Epithelial cell of esophagus (primary cell): ENCODE data around the gene BNC2.

Experiments
- DNase-seq: peaks from one replicate; pipeline ENCODE4 v3.0.0; 2010; ENCODE audit warnings: low read depth
- H3K4me3 ChIP-seq: 2 replicates; pipeline ENCODE4 v1.5.1; 2011; ENCODE audit warnings: mild to moderate bottlenecking, low read length, control low read depth
- CTCF ChIP-seq: IDR thresholded peaks from 2 replicates; pipeline ENCODE4 v1.5.1; 2011; ENCODE audit warnings: low read depth, mild to moderate bottlenecking, low read length, control low read depth, inconsistent platforms; ENCODE audit not compliant: insufficient read depth; ENCODE audit errors: missing control alignments

Gene BNC2

DNA sequence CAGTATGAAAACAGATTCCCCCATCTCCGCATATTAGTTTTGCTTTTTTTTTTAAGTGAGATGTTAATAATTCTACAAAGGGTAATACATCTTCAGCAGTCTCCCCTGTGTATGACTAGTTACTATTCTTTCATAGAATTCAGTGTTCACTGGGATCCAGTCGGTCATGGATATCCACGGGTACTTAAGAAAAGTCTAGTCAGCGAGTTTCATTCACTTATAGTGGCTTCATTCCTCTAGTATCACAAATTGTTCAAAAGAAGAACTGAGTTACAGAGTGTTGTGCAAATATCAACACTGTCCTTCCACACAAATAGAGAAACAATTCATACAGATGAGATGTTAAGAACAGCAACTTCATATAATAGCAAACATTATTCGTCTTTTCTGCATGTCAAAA lies 35.7 kb downstream of the BNC2 start:
- no peak for TF ChIP-seq CTCF
- DNase-seq: no peak
- no peak overlapping the region for H3K4me3 ChIP-seq

DNA sequence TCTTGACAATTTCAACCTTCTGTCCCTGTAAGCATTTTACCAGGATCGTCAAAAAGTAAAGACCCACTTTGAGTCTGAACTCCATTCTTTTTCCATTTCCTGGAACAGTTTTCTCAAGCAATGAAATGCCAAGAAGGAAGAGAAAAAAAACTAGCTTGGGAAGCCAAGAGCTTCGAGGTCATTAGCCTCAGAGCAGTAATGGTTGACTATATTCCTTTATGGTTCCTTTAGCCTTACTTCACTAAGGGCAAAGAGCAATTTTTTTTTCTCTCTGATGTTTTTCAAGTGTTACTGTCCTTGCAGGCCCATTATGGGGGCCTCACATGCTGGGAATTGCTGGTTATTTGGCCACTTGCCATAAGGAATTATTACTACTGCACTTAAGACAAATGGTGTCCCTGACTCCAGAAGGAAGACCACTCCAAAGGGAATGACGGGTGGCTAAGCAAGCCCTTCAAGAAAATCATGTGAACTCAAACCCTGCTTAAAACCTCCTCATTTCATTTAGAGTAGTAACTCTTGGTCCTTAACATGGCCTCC lies 37.1 kb downstream of the BNC2 start:
- no peak overlapping the region for H3K4me3 ChIP-seq
- DNase-seq: no peak
- TF ChIP-seq CTCF: no peak

GRCh38 chr9:16832101-16832500 lies 38.4 kb downstream of the BNC2 start:
- DNase-seq: no peak
- no peak for TF ChIP-seq CTCF
- H3K4me3 ChIP-seq: no peak overlapping the region

DNA sequence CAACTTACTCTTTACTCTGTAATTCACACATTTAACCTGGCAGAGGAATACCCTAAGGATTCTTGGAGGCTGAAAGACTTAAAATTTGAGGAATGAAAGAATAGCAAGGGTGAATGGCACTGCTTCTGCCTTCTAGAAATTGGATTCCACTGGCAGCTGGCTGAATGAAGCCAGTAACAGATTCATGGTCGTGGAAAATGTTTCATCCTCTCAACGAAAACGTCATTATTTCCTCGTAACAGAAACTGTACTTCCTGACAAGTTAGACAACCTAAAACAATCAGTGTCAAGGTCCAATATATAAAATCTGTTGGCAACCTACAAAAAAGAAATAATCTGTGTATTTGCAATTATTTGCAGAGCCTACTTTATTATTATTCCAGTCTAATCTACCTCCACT lies 39.7 kb downstream of the BNC2 start:
- TF ChIP-seq CTCF: no peak
- no peak for DNase-seq
- no peak overlapping the region for H3K4me3 ChIP-seq

- peak; percentile 31 for DNase-seq
- no peak for TF ChIP-seq CTCF
- no peak overlapping the region for H3K4me3 ChIP-seq
Observed at GRCh38 chr9:16828340-16829281, 41.9 kb downstream of the BNC2 start.

DNA sequence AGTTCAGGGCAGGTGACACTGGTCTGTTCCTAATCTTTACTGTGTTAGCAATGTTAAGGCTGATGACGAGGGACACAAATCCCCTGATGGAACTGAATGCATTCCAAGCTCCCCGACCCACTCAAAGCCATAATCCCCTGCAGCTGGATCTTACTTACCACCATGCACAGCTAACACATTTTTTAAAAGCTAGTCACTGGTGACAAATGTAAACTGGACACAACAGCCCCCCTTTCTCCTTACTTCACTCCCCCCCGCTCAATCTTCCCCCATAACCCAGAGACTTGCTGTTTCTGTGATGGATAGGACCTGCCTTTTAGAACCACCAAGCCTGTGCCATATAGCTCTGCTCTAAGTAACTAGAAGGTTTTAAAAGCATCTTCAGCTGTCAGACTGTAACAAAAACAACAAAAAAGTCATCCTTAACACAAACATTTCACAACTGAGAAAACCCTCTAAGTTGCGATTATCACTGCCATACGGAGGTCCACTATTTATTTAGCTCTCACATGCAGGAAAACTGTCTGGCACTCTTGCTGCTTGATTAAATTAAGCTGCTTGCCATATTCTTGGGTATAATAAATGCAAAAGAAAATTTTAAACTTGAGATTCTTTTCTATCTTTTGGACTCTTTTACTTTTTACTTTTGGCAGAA lies 44.4 kb downstream of the BNC2 start:
- DNase-seq: no peak
- no peak overlapping the region for H3K4me3 ChIP-seq
- TF ChIP-seq CTCF: no peak
